ENCODE data around the gene FRMD4A.

DNA sequence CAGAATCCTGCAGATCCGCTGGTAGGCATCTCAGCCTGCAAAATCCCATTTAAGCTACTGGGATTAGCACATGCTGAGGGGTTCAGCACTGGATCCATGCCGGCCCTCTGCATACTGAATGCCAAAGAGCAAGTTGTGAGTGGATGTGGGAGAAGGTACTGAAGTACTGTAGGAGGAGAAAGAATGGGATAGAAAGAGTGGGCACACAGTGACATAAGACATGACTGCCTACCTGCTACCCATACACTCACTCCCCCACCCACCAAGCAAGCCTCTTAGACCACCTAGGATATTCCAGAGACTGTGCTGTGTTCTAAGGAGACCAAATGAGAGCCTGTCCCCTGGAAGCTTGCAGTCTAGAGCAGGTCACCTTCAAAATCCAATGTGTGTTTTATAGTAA, 215.9 kb downstream of the FRMD4A start:
- TF ChIP-seq SMAD1 (IDR thresholded peaks at IDR 0.05; ENCODE audit: low read depth, partially characterized antibody) (no peak), PAX8 (IDR thresholded peaks at IDR 0.05) (no peak), ZNF274 (IDR thresholded peaks at IDR 0.05; ENCODE audit: insufficient read depth, insufficient read length) (no peak), SRF (IDR thresholded peaks at IDR 0.05; ENCODE audit: low read depth in 2 of 2, low read length in 2 of 2) (no peak), ATF3 (IDR thresholded peaks at IDR 0.05; ENCODE audit: borderline replicate concordance, extremely low read depth, low read depth, low read length) (no peak)

Measured in GM12878 (cell line).